Smooth muscle cell (in vitro differentiated cells): ENCODE data around the gene CIDEB. TPM values are rescaled to one million over a fixed set of nuclear protein-coding genes. Genes with fewer than 3 reads are reported as not detected.

Experiments used
- DNase-seq: peaks from one replicate; lab custom pipeline; 2025; ENCODE audit not compliant: unreplicated experiment; lab: John Stamatoyannopoulos, UW
- H2AFZ ChIP-seq: fragments of 200-600 bp; sonication (generic); 2 replicates; pipeline ENCODE4 v1.6.0; 2016; ENCODE audit warnings: antibody characterized with exemption, low read depth, mild to moderate bottlenecking
- H3F3A ChIP-seq: fragments of 200-600 bp; sonication (generic); 2 replicates; pipeline ENCODE4 v1.6.0; 2017; ENCODE audit warnings: antibody characterized with exemption, low read depth
- H3K27ac ChIP-seq: fragments of 200-600 bp; sonication (generic); 2 replicates; pipeline ENCODE4 v1.5.1; 2016; ENCODE audit warnings: low read depth, mild to moderate bottlenecking
- H3K27me3 ChIP-seq: fragments of 200-600 bp; sonication (generic); 2 replicates; pipeline ENCODE4 v1.6.1; 2016; ENCODE audit warnings: low read depth, mild to moderate bottlenecking
- H3K36me3 ChIP-seq: fragments of 200-600 bp; sonication (generic); 2 replicates; pipeline ENCODE4 v1.5.1; 2016; ENCODE audit warnings: low read depth
- H3K4me1 ChIP-seq: fragments of 200-600 bp; sonication (generic); 2 replicates; pipeline ENCODE4 v1.5.1; 2016; ENCODE audit warnings: low read depth
- H3K4me2 ChIP-seq: fragments of 200-600 bp; sonication (generic); 2 replicates; pipeline ENCODE4 v1.6.0; 2016; ENCODE audit warnings: mild to moderate bottlenecking
- H3K4me3 ChIP-seq: fragments of 200-600 bp; sonication (generic); 2 replicates; pipeline ENCODE4 v1.5.1; 2016; ENCODE audit warnings: mild to moderate bottlenecking
- H3K79me2 ChIP-seq: fragments of 200-600 bp; sonication (generic); 2 replicates; pipeline ENCODE4 v1.6.0; 2016; ENCODE audit warnings: low read depth, mild to moderate bottlenecking
- H3K9ac ChIP-seq: fragments of 200-600 bp; sonication (generic); 2 replicates; pipeline ENCODE4 v1.6.0; 2016; ENCODE audit warnings: low read depth
- H3K9me3 ChIP-seq: fragments of 200-600 bp; sonication (generic); replicated peaks from 2 replicates; pipeline ENCODE4 v1.5.1; 2016; ENCODE audit warnings: low read depth
- H4K20me1 ChIP-seq: fragments of 200-600 bp; sonication (generic); 2 replicates; pipeline ENCODE4 v1.6.0; 2016; ENCODE audit warnings: low read depth
- CTCF ChIP-seq: fragments of 200-600 bp; sonication (generic); IDR thresholded peaks from 2 replicates; pipeline ENCODE4 v1.5.1; 2017; ENCODE audit warnings: borderline replicate concordance, mild to moderate bottlenecking, antibody characterized with exemption; ENCODE audit not compliant: insufficient read depth, poor library complexity, severe bottlenecking
- WGBS: methylation state at CpG from one replicate; pipeline ENCODE4 v1.1.7; 2016; ENCODE audit warnings: low lambda C conversion rate; 5-methylcytosine and 5-hydroxymethylcytosine counted together
- polyA plus RNA-seq: library from polyadenylated mRNA; unstranded; fragments of >200 nt; fragmentation: Nextera tagmentation; extraction: Ambion mirVana; gene quantifications from 2 replicates; pipeline ENCODE4 v1.2.1, GENCODE V29; 2016
- total RNA-seq: library from RNA; depleted of rRNA; stranded (reverse); fragments of >200 nt; gene quantifications from 2 replicates; pipeline ENCODE4 v1.2.3, GENCODE V29; 2014

CIDEB gene
- total and polyA plus RNA-seq, 2 experiments from 2014 or later = not detected

DNA sequence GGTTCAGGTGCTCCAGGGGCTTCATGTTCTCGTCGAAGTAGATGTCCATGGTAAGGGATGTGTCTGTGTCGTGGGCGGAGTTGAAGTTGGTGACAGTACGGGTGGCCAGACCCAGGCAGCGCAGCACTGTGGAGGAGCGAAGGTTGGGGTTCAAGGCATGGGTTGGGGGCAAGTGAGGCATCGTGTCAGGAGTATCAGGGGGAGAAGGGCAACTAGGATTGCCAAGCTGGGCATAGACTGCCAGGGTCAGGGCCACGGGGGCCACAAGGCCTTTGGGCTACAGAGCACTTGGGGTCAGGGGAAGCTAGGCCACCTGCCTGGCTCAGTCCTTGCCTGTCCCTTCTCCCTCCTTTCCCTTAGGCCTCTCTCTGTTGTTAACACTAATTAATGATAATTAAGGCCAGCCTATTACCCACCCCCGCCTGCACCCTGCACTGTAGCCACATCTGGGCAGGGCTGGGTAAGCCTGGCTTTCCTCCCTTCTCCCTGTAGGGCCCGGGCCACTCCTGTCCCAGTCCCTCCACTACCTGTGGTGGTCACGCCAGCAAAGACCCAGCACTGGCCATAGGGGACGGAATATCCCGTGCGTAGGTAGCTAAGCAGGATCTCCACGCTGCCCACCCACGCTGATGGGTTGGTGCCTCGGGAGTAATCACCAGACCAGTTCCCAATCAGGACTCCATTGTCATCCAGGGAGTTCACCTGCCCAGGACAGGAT lies 49.1 kb downstream of the CIDEB start:
- WGBS = 95% methylated on average over 18 of the region's 18 CpGs
- no peak overlapping the region for H3K9ac ChIP-seq
- H3K4me3 ChIP-seq = no peak overlapping the region
- H3K27ac ChIP-seq = no peak overlapping the region
- H3K36me3 ChIP-seq = no peaks in the 10 kb centered on the region
- H2AFZ ChIP-seq = no peak overlapping the region
- H3K4me2 ChIP-seq = no peak overlapping the region
- H3F3A ChIP-seq = no peaks in the 10 kb centered on the region
- H3K79me2 ChIP-seq = no peaks in the 10 kb centered on the region
- no peaks in the 10 kb centered on the region for H3K4me1 ChIP-seq
- no peaks in the 10 kb centered on the region for H3K27me3 ChIP-seq
- H4K20me1 ChIP-seq = no peaks in the 10 kb centered on the region
- DNase-seq = no peak
- H3K9me3 ChIP-seq = no peaks in the 10 kb centered on the region
- TF ChIP-seq CTCF = no peak

GRCh38 chr14:24258119-24258518 lies 49.7 kb downstream of the CIDEB start:
- DNase-seq = no peak
- no peaks in the 10 kb centered on the region for H3K4me1 ChIP-seq
- H3F3A ChIP-seq = no peaks in the 10 kb centered on the region
- no peaks in the 10 kb centered on the region for H3K27me3 ChIP-seq
- H3K27ac ChIP-seq = no peak overlapping the region
- no peak overlapping the region for H3K4me2 ChIP-seq
- H3K4me3 ChIP-seq = no peak overlapping the region
- H3K9ac ChIP-seq = no peak overlapping the region
- no peaks in the 10 kb centered on the region for H4K20me1 ChIP-seq
- H3K9me3 ChIP-seq = no peaks in the 10 kb centered on the region
- 98% methylated on average over 8 of the region's 9 CpGs for WGBS
- H2AFZ ChIP-seq = no peak overlapping the region
- no peaks in the 10 kb centered on the region for H3K79me2 ChIP-seq
- H3K36me3 ChIP-seq = no peaks in the 10 kb centered on the region
- TF ChIP-seq CTCF = no peak

DNA sequence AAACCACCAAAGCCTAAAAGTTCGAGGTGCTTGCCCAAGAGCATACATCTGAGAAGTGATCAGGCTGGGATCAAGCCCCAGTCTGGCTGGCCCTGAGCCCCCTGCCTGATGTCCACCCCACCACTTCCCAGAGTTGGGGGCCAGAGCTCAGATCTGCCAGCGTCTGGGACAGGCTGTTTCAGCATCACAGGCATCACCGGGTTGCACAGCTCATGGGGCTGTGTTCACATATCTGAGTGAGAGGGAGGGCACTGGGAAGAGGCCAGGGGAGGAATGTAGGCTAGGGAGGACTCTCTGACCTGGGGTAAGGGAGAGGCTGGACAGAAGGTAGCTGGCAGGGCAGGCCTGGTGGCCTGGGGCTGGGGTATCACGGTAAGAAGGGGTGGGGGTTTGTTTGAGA lies 50.8 kb downstream of the CIDEB start:
- 90% methylated on average over 3 of the region's 4 CpGs for WGBS
- Histone ChIP-seq H3K36me3 (no peaks in the 10 kb centered on the region), H2AFZ (no peak overlapping the region), H3K9ac (no peak overlapping the region), H3F3A (no peaks in the 10 kb centered on the region), H3K4me3 (no peak overlapping the region), H3K4me2 (no peak overlapping the region), H3K27me3 (no peaks in the 10 kb centered on the region), H4K20me1 (no peaks in the 10 kb centered on the region), H3K79me2 (no peaks in the 10 kb centered on the region), H3K4me1 (peaks cover 4% of the 10 kb centered on the region), H3K27ac (no peak overlapping the region), H3K9me3 (no peaks in the 10 kb centered on the region)
- TF ChIP-seq CTCF = no peak
- no peak for DNase-seq
